Umbilical cord (tissue), 2 donors: Measurements from ENCODE around the gene NEUROG3. TPM values are rescaled to one million over a fixed set of nuclear protein-coding genes. Genes with fewer than 3 reads are reported as not detected.
"Not testable (repeated sequence)": the region's sequence is repeated elsewhere in the genome, so short reads cannot be mapped to it uniquely, and the experiment has no call there.

Experiments used
- DNase-seq: peaks from one replicate; pipeline ENCODE4 v3.0.0-alpha.2; 2015; ENCODE audit warnings: low spot score
- total RNA-seq: library from RNA; depleted of rRNA; stranded (reverse); fragments of >200 nt; gene quantifications from one replicate; pipeline ENCODE4 v1.2.3, GENCODE V29; 2014; ENCODE audit warnings: low replicate concordance; ENCODE audit not compliant: insufficient read depth

NEUROG3 gene
- total RNA-seq, 1 donor from 2014 or later = 0.48 TPM

DNA sequence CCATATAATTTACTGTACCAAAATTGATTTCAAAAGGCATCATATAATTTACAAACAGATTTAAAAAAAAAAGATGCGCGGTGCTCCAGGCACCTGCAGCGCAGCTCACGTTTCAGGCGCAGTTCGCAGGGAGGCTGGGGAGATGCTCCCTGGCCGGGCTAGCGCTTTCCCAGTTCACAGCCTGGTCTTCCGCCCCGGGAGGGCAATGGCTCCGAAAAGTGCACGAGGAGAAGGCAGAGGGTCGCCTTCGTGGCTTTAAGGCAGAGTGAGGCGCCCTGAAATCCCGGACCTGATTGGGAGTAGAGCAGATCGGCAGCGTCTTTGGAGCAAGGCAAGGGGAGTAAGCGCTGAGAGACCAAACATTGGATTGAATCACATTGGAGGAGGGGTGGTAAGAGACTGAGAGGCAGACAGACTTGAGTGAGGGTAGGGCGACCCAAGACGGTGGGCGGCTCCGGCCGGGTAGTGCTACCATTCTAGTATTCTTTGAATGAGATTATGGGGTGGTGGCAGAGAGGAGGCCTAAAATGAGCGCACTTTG, 1.5 kb downstream of the NEUROG3 start:
- DNase-seq = no peak

DNA sequence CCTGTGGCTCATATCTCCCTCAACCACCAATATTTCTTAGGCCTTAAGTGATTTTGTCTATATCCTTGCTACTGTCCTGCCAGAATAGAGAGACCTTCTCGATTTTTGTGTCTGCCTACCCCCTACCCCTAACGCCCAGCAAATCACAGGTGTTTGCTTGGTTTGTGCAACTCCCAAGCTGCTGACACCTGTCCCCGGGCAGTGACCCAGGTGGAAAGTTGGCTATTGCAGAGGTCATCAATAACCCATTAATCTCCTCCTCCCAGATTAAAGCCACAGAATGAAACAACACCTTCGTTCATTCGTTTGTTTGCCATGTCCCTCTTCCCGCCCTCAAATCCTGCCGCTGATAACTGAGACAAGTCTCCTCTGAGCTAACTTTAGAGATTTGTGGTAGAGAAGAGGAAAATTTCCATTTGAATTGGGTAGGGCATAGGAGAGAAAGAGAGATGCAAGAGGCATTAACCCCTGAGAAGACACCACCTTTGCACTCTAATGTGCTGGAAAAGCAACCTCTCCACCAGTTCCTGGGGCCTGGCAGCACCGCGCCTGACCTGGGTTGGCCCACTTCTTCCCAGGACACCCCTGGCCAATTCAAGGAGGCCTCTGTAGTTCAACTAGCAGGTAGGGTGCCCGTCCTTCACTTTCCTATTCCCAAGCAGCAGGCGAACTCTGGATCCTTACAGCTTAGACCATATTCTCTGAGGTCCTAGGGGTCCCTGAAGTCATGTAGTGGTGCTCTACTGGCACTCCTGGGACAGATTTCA, 3.0 kb downstream of the NEUROG3 start:
- no peak for DNase-seq

DNA sequence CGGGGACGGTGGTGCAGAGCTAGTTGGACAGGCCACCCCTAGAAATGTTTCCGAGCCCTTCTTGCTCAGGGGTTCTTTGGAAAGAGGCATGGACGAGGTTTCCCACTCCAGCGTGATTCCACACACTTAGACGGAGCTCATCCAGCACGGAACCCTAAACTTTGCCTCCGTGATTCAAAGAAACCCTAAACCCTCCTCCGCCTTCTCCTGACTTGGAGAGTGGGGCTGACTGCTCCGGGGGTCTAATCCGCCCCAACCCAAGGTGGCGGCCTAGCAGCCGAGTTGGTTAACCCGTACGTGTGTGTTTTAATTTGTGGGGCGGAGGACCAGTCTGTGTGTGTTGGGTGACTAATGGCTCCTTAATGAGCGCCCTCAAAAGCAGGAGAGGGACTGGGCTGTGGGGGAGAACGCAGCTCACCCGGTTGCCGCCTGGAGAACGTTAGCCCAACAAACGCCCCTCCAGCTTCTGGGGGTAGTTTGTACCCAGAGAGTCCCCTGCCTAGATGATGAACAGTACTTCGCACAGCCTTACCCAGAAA, 3.8 kb downstream of the NEUROG3 start:
- DNase-seq = no peak

DNA sequence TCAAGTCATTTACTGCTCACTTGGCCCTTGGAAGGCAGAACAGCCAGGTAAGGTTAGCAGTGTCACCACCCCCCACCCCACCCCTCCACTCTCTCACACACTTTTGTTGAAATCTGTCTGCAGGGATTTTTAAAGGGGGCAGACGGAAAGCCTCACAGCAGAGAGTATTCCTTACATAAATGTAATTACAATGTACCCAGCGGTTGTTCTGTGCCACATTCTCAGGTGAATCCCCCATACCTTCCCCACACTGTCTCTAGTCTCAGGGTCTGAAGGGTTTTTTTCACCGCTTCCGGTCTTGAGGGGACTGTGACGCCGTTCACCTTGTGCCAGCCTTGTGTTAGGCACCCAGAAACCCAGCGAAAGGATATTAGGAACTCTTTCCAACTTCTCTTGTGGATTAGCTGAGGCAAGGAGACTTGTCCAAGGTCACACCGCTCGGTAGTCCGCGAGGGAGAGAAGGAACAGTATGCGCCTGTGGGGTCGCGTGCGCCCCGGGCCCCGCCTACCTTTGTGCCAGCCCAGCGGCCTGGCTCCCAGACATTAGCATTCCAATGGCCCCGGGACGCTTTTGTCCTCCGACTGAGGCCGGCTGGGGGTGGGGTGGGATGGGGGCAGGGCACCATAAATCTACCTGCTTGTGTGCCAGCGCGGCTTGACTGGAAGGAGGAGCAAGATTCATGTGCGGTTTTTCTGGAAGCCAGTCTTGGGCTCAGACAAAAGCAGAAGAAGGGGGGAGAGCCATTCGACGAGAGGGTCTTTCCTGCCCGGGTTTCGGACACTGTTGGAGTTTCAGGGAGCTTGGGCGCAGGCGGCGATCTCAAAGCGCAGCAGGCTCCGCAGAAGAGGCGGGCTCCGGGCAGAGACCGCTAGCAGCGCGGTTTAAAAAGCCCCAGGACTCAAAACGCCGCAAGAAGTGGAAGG, 4.5 kb downstream of the NEUROG3 start:
- no peak for DNase-seq

DNA sequence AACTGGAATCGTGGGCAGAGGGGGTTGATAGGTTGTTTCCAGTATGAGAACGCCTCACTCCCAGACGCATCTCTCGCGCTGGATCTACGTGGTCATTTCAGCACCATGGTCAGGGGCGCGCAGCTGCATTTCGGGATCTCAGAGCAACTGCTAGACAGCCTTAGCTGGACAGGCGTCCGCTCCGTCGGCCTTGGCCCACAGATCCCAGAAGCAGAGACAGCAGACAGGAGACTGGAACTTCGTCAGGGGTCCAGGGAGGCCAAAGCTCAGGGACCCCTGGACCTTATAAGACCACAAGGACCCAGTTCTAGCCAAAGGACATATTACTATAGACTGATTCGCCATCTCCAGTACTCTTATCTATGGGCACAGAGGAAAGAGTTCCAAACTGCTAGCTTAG, 5.3 kb downstream of the NEUROG3 start:
- peak; percentile 65 for DNase-seq

DNA sequence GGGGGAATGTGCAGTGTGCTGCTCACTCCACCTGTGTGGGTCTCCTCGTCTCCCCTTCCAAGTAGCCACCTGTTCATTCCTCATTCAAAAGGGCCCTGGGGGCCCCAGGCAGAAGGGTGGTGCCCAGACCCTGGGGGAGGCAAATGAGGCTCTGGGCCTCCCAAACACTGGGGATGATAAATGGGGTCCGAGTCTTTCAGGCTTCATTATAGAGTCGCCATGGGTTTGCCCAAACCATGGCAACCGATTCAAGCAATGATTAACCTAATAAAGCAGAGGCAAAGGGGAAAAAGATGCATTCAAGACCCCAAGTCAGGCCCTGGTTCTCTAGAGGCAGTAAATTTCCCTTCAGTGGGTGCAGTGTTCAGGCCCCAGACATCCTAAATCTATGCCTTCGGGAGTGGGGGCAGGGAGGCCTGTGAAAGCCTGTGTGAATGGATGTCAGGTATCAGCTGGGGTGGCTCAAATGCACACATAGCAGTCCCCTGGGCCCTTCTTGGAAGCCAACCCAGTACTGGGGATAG, 10.4 kb downstream of the NEUROG3 start:
- no peak for DNase-seq

DNA sequence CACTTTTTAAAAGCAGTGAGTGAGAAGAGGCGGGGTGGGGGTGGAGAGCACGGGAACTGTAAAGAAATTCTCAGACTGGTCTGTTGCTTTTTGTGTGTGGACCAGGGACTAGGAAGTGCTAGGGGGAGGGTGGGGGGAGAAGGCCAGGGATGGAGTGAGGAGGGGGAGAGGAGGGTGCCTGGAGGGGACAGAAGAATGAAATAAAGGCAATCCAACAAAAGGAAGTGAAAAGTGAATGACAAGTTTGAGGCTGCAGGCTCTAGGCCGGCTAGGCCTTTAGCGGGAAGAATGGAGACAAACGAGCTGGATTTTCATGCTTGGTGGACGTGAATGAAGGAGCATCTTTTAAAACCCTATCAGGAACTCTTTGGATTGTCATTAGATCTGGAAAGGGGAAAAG, 13.7 kb downstream of the NEUROG3 start:
- DNase-seq = no peak

DNA sequence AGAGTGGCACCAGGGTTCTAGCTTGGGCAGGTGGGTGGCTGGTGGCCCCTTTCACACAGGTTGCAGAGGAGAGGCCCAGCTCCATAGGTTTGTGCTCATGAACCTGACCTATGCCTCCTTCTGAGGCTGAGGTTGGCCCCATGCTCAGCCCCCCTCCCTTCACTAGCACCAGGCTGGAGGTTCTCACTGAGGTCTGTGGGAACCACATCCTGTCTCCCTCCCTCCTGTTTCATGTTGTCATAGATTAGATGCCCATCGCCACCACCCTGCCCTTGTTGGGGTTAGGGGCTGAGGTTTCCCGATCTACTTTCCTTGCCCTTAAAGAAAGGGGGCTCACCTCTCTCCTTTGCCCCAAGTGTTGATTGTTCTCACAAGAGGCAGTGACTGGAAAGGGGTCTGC, 14.7 kb downstream of the NEUROG3 start:
- no peak for DNase-seq

DNA sequence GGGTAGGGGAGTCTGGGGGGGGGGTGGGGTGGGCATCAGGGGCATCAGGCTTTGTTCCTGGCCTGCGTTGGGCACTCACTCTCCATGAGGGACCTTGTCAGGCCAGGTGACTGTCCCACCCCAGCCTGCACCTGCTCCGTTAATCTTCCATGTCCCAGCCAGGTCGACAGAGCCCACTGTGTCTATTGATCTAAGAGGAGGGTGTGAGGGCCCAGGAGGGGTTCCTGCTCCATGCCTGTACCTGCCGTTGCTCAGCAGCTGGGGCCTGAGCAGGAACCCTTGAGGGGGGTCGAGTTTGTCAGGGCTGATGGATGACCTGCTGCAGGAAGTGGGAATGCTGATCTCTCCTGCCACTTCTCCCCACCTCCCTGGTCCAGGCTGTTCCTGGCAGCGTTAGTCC, 18.6 kb downstream of the NEUROG3 start:
- no peak for DNase-seq

DNA sequence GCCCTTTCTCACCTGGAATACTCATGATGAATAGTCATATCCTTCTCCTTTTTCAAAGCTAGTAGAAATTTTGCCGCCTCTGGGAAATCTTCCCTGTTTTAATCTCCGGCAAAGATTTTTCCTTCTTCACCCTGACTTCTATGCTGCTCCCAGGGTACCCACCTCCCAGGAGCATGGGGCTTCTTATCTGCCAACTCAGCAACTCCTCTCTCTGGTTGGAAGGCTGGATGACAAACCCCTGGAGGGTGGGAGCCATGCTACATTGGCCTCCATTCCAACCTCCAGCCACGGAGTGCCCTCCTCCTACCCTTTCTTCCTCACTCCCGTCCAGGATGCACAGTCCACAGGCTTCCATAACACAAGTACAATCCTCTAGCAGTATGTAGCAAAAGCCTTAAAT, 19.9 kb downstream of the NEUROG3 start:
- DNase-seq = no peak

DNA sequence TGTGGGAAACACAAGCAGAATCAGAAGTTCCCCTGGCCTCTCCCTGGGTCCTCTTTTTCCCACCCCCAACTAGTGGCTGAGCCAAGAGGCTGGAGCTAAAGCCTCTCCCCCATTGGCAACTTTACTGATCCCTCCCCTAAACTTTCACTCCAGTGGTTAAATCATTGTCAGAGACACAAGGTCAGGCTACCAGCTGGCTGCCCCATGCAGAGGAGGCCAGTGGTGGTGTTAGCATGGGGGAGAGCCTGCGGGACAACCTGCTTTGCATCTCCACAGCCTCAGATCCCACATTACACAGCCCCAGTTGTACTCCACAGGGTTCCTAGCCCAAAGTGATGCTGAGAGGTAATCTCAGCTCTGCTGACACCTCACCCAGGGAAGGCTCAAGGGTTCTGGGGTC, 21.0 kb downstream of the NEUROG3 start:
- no peak for DNase-seq

DNA sequence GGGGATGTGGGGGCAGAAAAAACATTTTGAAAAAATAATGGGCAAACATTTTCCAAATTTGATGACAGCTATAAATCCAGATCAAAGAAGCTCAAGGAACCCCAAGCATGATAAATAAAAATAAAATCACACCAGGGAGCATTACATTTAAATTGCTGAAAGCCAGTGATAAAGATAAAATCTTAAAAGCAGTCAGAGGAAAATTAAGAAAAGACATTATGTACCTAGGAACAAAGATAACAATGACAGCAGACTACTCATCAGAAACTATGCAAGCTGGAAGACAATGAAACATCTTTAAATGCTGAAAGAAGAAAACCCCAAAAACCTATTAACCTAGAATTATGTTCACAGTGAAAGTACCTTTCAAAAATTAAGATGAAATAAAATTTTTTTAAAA, 23.3 kb downstream of the NEUROG3 start:
- DNase-seq = no peak

DNA sequence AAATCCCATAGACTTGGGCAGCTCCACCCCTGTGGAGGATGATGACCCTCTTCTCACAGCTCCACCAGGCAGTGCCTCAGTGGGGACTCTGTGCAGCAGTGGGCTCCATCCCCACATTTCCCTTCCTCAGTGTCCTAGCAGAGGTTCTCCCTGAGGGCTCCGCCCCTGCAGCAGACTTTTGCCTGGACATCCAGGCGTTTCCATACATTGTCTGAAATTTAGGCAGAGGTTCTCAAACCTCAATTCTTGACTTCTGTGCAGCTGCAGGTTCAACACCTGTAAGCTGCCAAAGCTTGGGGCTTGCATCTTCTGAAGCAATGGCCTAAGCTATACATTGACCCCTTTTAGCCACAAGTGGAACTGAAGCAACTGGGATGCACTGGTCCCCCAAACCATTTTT, 31.8 kb downstream of the NEUROG3 start:
- no peak for DNase-seq

DNA sequence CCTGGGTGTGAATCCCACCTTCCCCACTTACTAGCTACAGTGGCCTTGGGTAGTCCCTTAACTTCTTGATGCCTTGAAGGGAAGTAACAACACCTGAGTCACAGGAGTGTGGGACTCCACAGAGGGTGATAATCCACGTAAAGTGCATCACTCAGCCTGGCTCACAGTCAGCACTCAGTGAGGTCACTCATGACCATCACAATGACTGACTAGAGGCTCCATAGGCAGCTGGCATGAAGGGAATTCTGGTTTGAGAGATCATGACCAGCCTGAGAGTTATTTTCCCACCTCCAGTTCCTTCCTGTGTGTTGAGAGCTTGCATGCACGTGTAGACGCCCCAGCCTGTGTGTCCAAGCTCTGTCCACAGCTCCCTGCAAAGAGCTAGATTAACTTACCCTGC, 34.8 kb downstream of the NEUROG3 start:
- DNase-seq = no peak

DNA sequence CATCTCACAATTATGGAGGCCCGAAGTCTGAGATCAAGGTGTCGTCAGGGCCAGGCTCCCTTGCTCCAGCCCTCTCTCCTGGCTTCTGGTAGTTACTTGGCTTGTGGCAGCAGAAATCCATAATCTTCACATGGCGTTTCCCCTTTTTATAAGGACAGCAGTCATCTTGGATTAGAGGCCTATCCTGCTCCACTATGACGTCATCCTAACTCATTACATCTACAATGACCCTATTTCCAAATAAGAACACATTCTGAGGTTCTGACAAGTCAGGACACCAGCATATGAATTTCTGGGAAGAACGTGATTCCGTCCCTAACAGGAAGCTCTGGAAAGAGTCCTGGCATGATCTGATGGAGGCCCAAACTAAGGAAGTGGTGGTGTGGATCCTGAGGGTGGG, 35.8 kb downstream of the NEUROG3 start:
- no peak for DNase-seq

DNA sequence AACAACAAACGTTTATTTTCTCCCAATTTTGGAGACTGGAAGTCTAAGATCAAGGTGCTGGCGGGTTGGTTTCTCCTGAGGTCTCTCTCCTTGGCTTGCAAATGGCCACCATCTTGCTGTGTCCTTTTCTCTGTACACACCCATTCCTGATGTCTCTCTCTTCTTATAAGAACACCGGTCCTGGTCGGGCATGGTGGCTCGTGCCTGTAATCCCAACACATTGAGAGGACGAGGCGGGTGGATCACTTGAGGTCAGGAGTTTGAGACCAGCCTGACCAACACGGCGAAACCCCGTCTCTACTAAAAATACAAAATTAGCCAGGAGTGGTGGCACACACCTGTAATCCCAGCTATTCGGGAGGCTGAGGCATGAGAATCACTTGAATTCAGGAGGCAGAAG, 36.7 kb downstream of the NEUROG3 start:
- not testable (repeated sequence) for DNase-seq

DNA sequence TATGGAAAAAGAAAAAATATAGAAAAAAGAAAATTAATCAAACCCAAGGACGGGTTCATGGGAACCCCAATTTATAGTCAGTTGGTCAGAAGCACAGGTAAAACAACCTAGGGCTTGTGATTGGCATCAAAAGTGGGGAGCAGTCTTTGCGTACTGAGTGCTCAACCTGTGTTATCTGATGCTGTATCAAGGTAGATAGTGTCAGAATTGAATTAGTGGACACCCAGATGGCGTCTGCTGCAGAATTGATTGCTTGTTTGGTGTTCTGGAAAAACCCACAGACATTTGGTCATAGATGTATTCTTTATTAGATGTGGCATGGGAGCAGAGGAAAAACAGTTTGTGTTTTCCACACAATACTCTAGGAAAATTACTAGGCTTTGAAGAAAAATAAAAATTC, 39.6 kb downstream of the NEUROG3 start:
- DNase-seq = no peak

DNA sequence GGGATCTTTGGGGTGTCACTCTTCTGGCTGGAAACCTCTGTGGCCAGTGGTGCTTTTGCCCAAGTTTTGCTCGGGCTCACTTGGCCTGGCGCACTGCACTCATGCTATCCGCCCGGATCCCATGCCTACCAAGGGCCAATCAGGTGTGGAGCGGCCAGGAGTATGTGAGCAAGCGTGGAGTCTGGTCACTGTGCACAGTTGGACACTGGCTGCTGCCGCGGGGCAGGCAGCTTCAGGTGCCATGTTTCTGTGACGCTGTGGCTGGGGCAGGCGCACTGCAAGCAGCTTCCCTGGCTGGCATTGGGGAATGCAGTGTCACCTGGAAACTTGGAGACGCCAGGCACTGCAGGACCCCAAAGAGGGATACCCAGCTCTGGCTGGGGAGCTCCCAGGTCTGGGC, 45.3 kb downstream of the NEUROG3 start:
- DNase-seq = no peak
